Gastrocnemius medialis (tissue), 4 donors: ENCODE data around the gene AJM1. TPM values are rescaled to one million over a fixed set of nuclear protein-coding genes. Genes with fewer than 3 reads are reported as not detected.
"Not testable (repeated sequence)": the region's sequence is repeated elsewhere in the genome, so short reads cannot be mapped to it uniquely, and the experiment has no call there.

Experiments used
- ATAC-seq, 2 donors: fragments of 150-250 bp; one replicate each; pipeline ENCODE4 v1.9.1; 2016
- DNase-seq, 2 donors: peaks; one replicate each; pipeline ENCODE4 v3.0.0-alpha.2; 2019
- H3K27ac ChIP-seq, 4 donors: fragments of 200-600 bp; sonication (generic); 1 replicate in 1 of 4; 2 replicates in 3 of 4; pipeline ENCODE4 v1.5.1; 2016 to 2018; ENCODE audit warnings: mild to moderate bottlenecking in 2 of 4, moderate library complexity in 1 of 4
- H3K27me3 ChIP-seq, 3 donors: fragments of 200-600 bp; sonication (generic) in 2 of 3; 1 replicate in 1 of 3; 2 replicates in 2 of 3; pipeline versions ENCODE4 v1.5.1 to v1.6.0; 2016 to 2019; ENCODE audit warnings: mild to moderate bottlenecking in 1 of 3, moderate library complexity in 1 of 3
- H3K36me3 ChIP-seq, 2 donors: fragments of 200-600 bp; sonication (generic) in 1 of 2; one replicate each; pipeline ENCODE4 v1.5.1; 2017 to 2018
- H3K4me1 ChIP-seq, 2 donors: fragments of 200-600 bp; sonication (generic) in 1 of 2; one replicate each; pipeline ENCODE4 v1.5.1; 2016 to 2017; ENCODE audit warnings: mild to moderate bottlenecking in 2 of 2
- H3K4me3 ChIP-seq, 4 donors: fragments of 200-600 bp; sonication (generic) in 3 of 4; 1 replicate in 1 of 4; 2 replicates in 3 of 4; pipeline ENCODE4 v1.5.1; 2016 to 2019; ENCODE audit warnings: mild to moderate bottlenecking in 2 of 4
- H3K9me3 ChIP-seq, 3 donors: fragments of 200-600 bp; sonication (generic) in 2 of 3; 1 replicate in 1 of 3; 2 replicates in 2 of 3; pipeline ENCODE4 v1.5.1; 2016 to 2019
- CTCF ChIP-seq, 5 experiments: fragments of 450-650 bp in 3 of 5; fragments of 200-600 bp in 2 of 5; sonication (generic) in 2 of 5; IDR thresholded peaks in 4 of 5; conservative IDR thresholded peaks in 1 of 5; 1 replicate in 4 of 5; 2 replicates in 1 of 5; pipeline ENCODE4 v1.5.1; 2016 to 2019; ENCODE audit warnings: antibody characterized with exemption in 5 of 5, mild to moderate bottlenecking in 3 of 5, moderate library complexity in 3 of 5
- POLR2A ChIP-seq, 2 donors: fragments of 450-650 bp; IDR thresholded peaks; one replicate each; pipeline ENCODE4 v1.6.1; 2017; ENCODE audit warnings: antibody characterized with exemption in 2 of 2, mild to moderate bottlenecking in 2 of 2, moderate library complexity in 2 of 2
- in situ Hi-C, 4 donors: fragments of 200-750 bp; cut with MboI; loops; one replicate each; pipeline versions ENCODE4 v1.15.0 to v1.8.0; 2017; ENCODE audit warnings: low sequenced_read_pairs in 4 of 4
- intact Hi-C: fragments of 100-400 bp; cut with DNase I; formaldehyde crosslinking; loops from one replicate; pipeline ENCODE4 v1.15.1; 2023; ENCODE audit warnings: low total_unique reads
- total RNA-seq, 4 donors: library from RNA; depleted of rRNA; stranded (reverse); fragments of >200 nt; gene quantifications; one replicate each; pipeline versions ENCODE4 v1.1.0 to v1.2.3, GENCODE V29; 2016

The AJM1 gene
- 1 to 10 TPM; 1.3 to 2.1 (median 1.6) TPM for total RNA-seq

- peak; percentile 78 to 89 (median 88) for TF ChIP-seq CTCF (IDR thresholded peaks at IDR 0.05 in 4 of 5, conservative IDR thresholded peaks at IDR 0.05 in 1 of 5)
- Histone ChIP-seq H3K27ac (peak within 1 kb of the TSS; percentile 37 to 73 (median 50)), H3K4me3 (peak within 1 kb of the TSS; percentile 51 to 59 (median 56)), H3K27me3 (peaks cover 11 to 21% (median 14%) of the 10 kb centered on the region in 3 donors), H3K36me3 (peaks cover 0 to 18% of the 10 kb centered on the region in 2 donors), H3K4me1 (peaks cover 17 to 41% of the 10 kb centered on the region in 2 donors)
- in situ Hi-C loops, H3K9me3 ChIP-seq, intact Hi-C loops: not testable (repeated sequence)
- DNase-seq = peak in 1 of 2 donors; percentile 71
- ATAC-seq = peak; percentile 67 to 76
Measured at GRCh38 chr9:136842380-136842948, at the start of gene AJM1. AJM1 (plus strand) TSS chr9:136842478; CDS start chr9:136844415, 1,937 bp downstream.

GRCh38 chr9:136793086-136793946, 49.0 kb upstream of the AJM1 start:
- no peak overlapping the region for H3K27ac ChIP-seq
- no peaks in the 10 kb centered on the region for H3K9me3 ChIP-seq
- H3K27me3 ChIP-seq = peaks cover 8 to 17% (median 13%) of the 10 kb centered on the region in 3 donors
- TF ChIP-seq CTCF (IDR thresholded peaks at IDR 0.05 in 4 of 5, conservative IDR thresholded peaks at IDR 0.05 in 1 of 5) = no peak
- no peak for TF ChIP-seq POLR2A (IDR thresholded peaks at IDR 0.05)
- no peaks in the 10 kb centered on the region for H3K36me3 ChIP-seq
- no peak overlapping the region for H3K4me3 ChIP-seq
- peaks cover 12 to 18% of the 10 kb centered on the region in 2 donors for H3K4me1 ChIP-seq
- in situ Hi-C loops = loop anchor here in 1 of 4 donors (25.0 kb wide), 1 partner anchor 144 kb away; the partner anchor contains the start of genes C8G and FBXW5
- ATAC-seq (no peak), DNase-seq (no peak)
- intact Hi-C loops = loop anchor here (5.0 kb wide), 2 partner anchors 54 to 74 kb away; partner anchors contain the start of genes EDF1 and PHPT1

GRCh38 chr9:136794281-136794999, 47.8 kb upstream of the AJM1 start:
- in situ Hi-C loops (loop anchor here in 1 of 4 donors (25.0 kb wide), 1 partner anchor 143 kb away; the partner anchor contains the start of genes C8G and FBXW5), intact Hi-C loops (loop anchor here (5.0 kb wide), 2 partner anchors 53 to 73 kb away; partner anchors contain the start of genes EDF1 and PHPT1)
- TF ChIP-seq CTCF (IDR thresholded peaks at IDR 0.05 in 4 of 5, conservative IDR thresholded peaks at IDR 0.05 in 1 of 5) = no peak
- TF ChIP-seq POLR2A (IDR thresholded peaks at IDR 0.05) = no peak
- Histone ChIP-seq H3K27ac (peak overlapping the region in 2 of 4 donors; percentile 30 to 40), H3K9me3 (no peaks in the 10 kb centered on the region), H3K4me3 (no peak overlapping the region), H3K36me3 (no peaks in the 10 kb centered on the region), H3K4me1 (peaks cover 13 to 19% of the 10 kb centered on the region in 2 donors), H3K27me3 (peaks cover 19 to 28% (median 24%) of the 10 kb centered on the region in 3 donors)
- DNase-seq (no peak), ATAC-seq (no peak)

GRCh38 chr9:136795000-136795348, 47.3 kb upstream of the AJM1 start:
- in situ Hi-C loops (loop anchor here in 1 of 4 donors (25.0 kb wide), 1 partner anchor 142 kb away; the partner anchor contains the start of genes C8G and FBXW5), intact Hi-C loops (loop anchor here (5.0 kb wide), 2 partner anchors 52 to 72 kb away; partner anchors contain the start of genes EDF1 and PHPT1)
- Histone ChIP-seq H3K27ac (peak overlapping the region in 2 of 4 donors; percentile 30 to 40), H3K4me1 (peaks cover 17 to 23% of the 10 kb centered on the region in 2 donors), H3K4me3 (no peak overlapping the region), H3K27me3 (peaks cover 24 to 33% (median 30%) of the 10 kb centered on the region in 3 donors), H3K9me3 (no peaks in the 10 kb centered on the region), H3K36me3 (no peaks in the 10 kb centered on the region)
- ATAC-seq = no peak
- DNase-seq = no peak
- TF ChIP-seq CTCF (IDR thresholded peaks at IDR 0.05 in 4 of 5, conservative IDR thresholded peaks at IDR 0.05 in 1 of 5) (no peak), POLR2A (IDR thresholded peaks at IDR 0.05) (no peak)
